Stimulated activated naive B cell treated with anti-CD40 and anti-IgM and Interleukin-4, amounts not matched to agents 10 μg/mL and 1 μg/mL and 100 μg/mL, for 72 hours (primary cell): ENCODE results near the gene SNTB2.

Experiments
- ATAC-seq, 2 donors: fragments of 150-1000 bp; cut with Tn5 transposase; replicated peaks; 2 replicates each; pipeline ENCODE4 v1.10.0; 2021; ENCODE audit warnings: moderate library complexity in 1 of 2
- DNase-seq: peaks from one replicate; pipeline ENCODE4 v3.0.0; 2021
- H3K27ac Mint-ChIP-seq: one replicate; pipeline ENCODE4 v1.8.0; 2022; ENCODE audit warnings: mild to moderate bottlenecking, mixed read lengths
- H3K27me3 Mint-ChIP-seq, 2 donors: one replicate each; pipeline ENCODE4 v1.8.0; 2022; ENCODE audit warnings: mixed read lengths in 2 of 2
- H3K36me3 Mint-ChIP-seq, 2 donors: one replicate each; pipeline ENCODE4 v1.8.0; 2022; ENCODE audit warnings: mixed read lengths in 2 of 2, mild to moderate bottlenecking in 1 of 2
- H3K4me1 Mint-ChIP-seq, 2 donors: one replicate each; pipeline ENCODE4 v1.8.0; 2022; ENCODE audit warnings: mixed read lengths in 2 of 2, mild to moderate bottlenecking in 1 of 2
- H3K4me3 Mint-ChIP-seq, 2 donors: one replicate each; pipeline ENCODE4 v1.8.0; 2022; ENCODE audit warnings: mild to moderate bottlenecking in 2 of 2, mixed read lengths in 2 of 2, moderate library complexity in 1 of 2
- H3K9me3 Mint-ChIP-seq, 2 donors: one replicate each; pipeline ENCODE4 v1.8.0; 2022; ENCODE audit warnings: mixed read lengths in 2 of 2, mild to moderate bottlenecking in 1 of 2

SNTB2 gene

GRCh38 chr16:69329369-69330285 lies 142.7 kb downstream of the SNTB2 start:
- ATAC-seq, result peak; percentile 58 to 61
- H3K4me3 Mint-ChIP-seq, result peak overlapping the region; percentile 88 to 92

GRCh38 chr16:69330286-69331109 lies 143.5 kb downstream of the SNTB2 start, which contains the start of gene PDF:
PDF (minus strand) TSS chr16:69330588; CDS start chr16:69330570, 18 bp downstream.
- Mint-ChIP-seq H3K4me3 (peak within 1 kb of the TSS; percentile 92), H3K27ac (peak within 1 kb of the TSS; percentile 92), H3K4me1 (peaks cover 28 to 60% of the 10 kb centered on the region in 2 donors), H3K27me3 (no peaks in the 10 kb centered on the region), H3K36me3 (peaks cover 27 to 47% of the 10 kb centered on the region in 2 donors), H3K9me3 (no peaks in the 10 kb centered on the region)
- ATAC-seq (peak; percentile 96), DNase-seq (peak; percentile 81)

More at GRCh38 chr16:69329369-69330285, 142.7 kb downstream of the SNTB2 start:
- peak overlapping the region; percentile 92 for H3K27ac Mint-ChIP-seq
- H3K4me1 Mint-ChIP-seq, result peaks cover 29 to 66% of the 10 kb centered on the region in 2 donors
- no peak for DNase-seq
- no peaks in the 10 kb centered on the region for H3K9me3 Mint-ChIP-seq
- H3K36me3 Mint-ChIP-seq, result peaks cover 25 to 48% of the 10 kb centered on the region in 2 donors
- no peaks in the 10 kb centered on the region for H3K27me3 Mint-ChIP-seq

- H3K36me3 Mint-ChIP-seq, result peaks cover 24 to 39% of the 10 kb centered on the region in 2 donors
- no peak overlapping the region for H3K27ac Mint-ChIP-seq
- DNase-seq (no peak), ATAC-seq (no peak)
- H3K4me1 Mint-ChIP-seq, result peaks cover 15 to 51% of the 10 kb centered on the region in 2 donors
- no peaks in the 10 kb centered on the region for H3K27me3 Mint-ChIP-seq
- no peaks in the 10 kb centered on the region for H3K9me3 Mint-ChIP-seq
- H3K4me3 Mint-ChIP-seq, result no peak overlapping the region
Measured at GRCh38 chr16:69334696-69335095, 147.7 kb downstream of the SNTB2 start.

GRCh38 chr16:69338557-69339288 lies 151.8 kb downstream of the SNTB2 start:
- no peaks in the 10 kb centered on the region for H3K9me3 Mint-ChIP-seq
- peaks cover 34 to 46% of the 10 kb centered on the region in 2 donors for H3K36me3 Mint-ChIP-seq
- ATAC-seq (no peak), DNase-seq (no peak)
- peak overlapping the region; percentile 99 for H3K27ac Mint-ChIP-seq
- no peaks in the 10 kb centered on the region for H3K27me3 Mint-ChIP-seq
- peaks cover 22 to 50% of the 10 kb centered on the region in 2 donors for H3K4me1 Mint-ChIP-seq
- peak overlapping the region; percentile 98 to 100 for H3K4me3 Mint-ChIP-seq

- no peaks in the 10 kb centered on the region for H3K9me3 Mint-ChIP-seq
- peaks cover 27 to 51% of the 10 kb centered on the region in 2 donors for H3K36me3 Mint-ChIP-seq
- H3K27me3 Mint-ChIP-seq, result no peaks in the 10 kb centered on the region
- peak; percentile 95 to 96 for ATAC-seq
- H3K4me1 Mint-ChIP-seq, result peaks cover 19 to 43% of the 10 kb centered on the region in 2 donors
- peak within 1 kb of the TSS; percentile 98 to 100 for H3K4me3 Mint-ChIP-seq
- H3K27ac Mint-ChIP-seq, result peak within 1 kb of the TSS; percentile 99
- peak; percentile 92 for DNase-seq
Measured at GRCh38 chr16:69339289-69340094, 152.5 kb downstream of the SNTB2 start, which contains the start of the genes COG8 and NIP7. COG8 (minus strand) TSS chr16:69339564; CDS start chr16:69339552, 12 bp downstream. NIP7 (plus strand) TSS chr16:69339772; CDS start chr16:69339830, 58 bp downstream.

GRCh38 chr16:69340095-69340644 lies 153.2 kb downstream of the SNTB2 start:
- DNase-seq (no peak), ATAC-seq (peak in 1 of 2 donors; percentile 7)
- peaks cover 22 to 48% of the 10 kb centered on the region in 2 donors for H3K36me3 Mint-ChIP-seq
- no peaks in the 10 kb centered on the region for H3K27me3 Mint-ChIP-seq
- H3K27ac Mint-ChIP-seq, result peak overlapping the region; percentile 99
- H3K4me3 Mint-ChIP-seq, result peak overlapping the region; percentile 98 to 100
- no peaks in the 10 kb centered on the region for H3K9me3 Mint-ChIP-seq
- H3K4me1 Mint-ChIP-seq, result peaks cover 19 to 42% of the 10 kb centered on the region in 2 donors

- Mint-ChIP-seq H3K27me3 (no peaks in the 10 kb centered on the region), H3K9me3 (no peaks in the 10 kb centered on the region), H3K36me3 (peaks cover 32 to 61% of the 10 kb centered on the region in 2 donors), H3K4me3 (no peak overlapping the region), H3K4me1 (peaks cover 16 to 27% of the 10 kb centered on the region in 2 donors), H3K27ac (no peak overlapping the region)
- ATAC-seq (no peak), DNase-seq (no peak)
Measured at GRCh38 chr16:69344171-69344570, 157.2 kb downstream of the SNTB2 start.

GRCh38 chr16:69345923-69346322 lies 159.0 kb downstream of the SNTB2 start:
- peaks cover 32 to 52% of the 10 kb centered on the region in 2 donors for H3K36me3 Mint-ChIP-seq
- H3K9me3 Mint-ChIP-seq, result no peaks in the 10 kb centered on the region
- H3K27ac Mint-ChIP-seq, result peak overlapping the region; percentile 37
- peaks cover 11 to 12% of the 10 kb centered on the region in 2 donors for H3K4me1 Mint-ChIP-seq
- H3K4me3 Mint-ChIP-seq, result no peak overlapping the region
- DNase-seq (no peak), ATAC-seq (peak; percentile 76 to 82)
- H3K27me3 Mint-ChIP-seq, result no peaks in the 10 kb centered on the region

- ATAC-seq, result no peak
- H3K36me3 Mint-ChIP-seq, result peaks cover 31 to 48% of the 10 kb centered on the region in 2 donors
- DNase-seq, result no peak
- H3K27ac Mint-ChIP-seq, result no peak overlapping the region
- no peak overlapping the region for H3K4me3 Mint-ChIP-seq
- no peaks in the 10 kb centered on the region for H3K9me3 Mint-ChIP-seq
- H3K27me3 Mint-ChIP-seq, result no peaks in the 10 kb centered on the region
- H3K4me1 Mint-ChIP-seq, result peaks cover 7 to 8% of the 10 kb centered on the region in 2 donors
Measured at GRCh38 chr16:69346683-69347082, 159.7 kb downstream of the SNTB2 start.

GRCh38 chr16:69348222-69348621 lies 161.3 kb downstream of the SNTB2 start:
- Mint-ChIP-seq H3K9me3 (no peaks in the 10 kb centered on the region), H3K4me1 (peaks cover 5 to 8% of the 10 kb centered on the region in 2 donors), H3K36me3 (peaks cover 32 to 54% of the 10 kb centered on the region in 2 donors), H3K27me3 (no peaks in the 10 kb centered on the region), H3K4me3 (no peak overlapping the region), H3K27ac (no peak overlapping the region)
- DNase-seq, result no peak
- no peak for ATAC-seq

- H3K27me3 Mint-ChIP-seq, result no peaks in the 10 kb centered on the region
- DNase-seq (no peak), ATAC-seq (no peak)
- no peaks in the 10 kb centered on the region for H3K9me3 Mint-ChIP-seq
- peaks cover 5 to 8% of the 10 kb centered on the region in 2 donors for H3K4me1 Mint-ChIP-seq
- H3K27ac Mint-ChIP-seq, result peak overlapping the region; percentile 14
- peaks cover 31 to 50% of the 10 kb centered on the region in 2 donors for H3K36me3 Mint-ChIP-seq
- H3K4me3 Mint-ChIP-seq, result no peak overlapping the region
Measured at GRCh38 chr16:69349536-69349935, 162.6 kb downstream of the SNTB2 start.

GRCh38 chr16:69350536-69351133 lies 163.7 kb downstream of the SNTB2 start:
- H3K4me3 Mint-ChIP-seq, result no peak overlapping the region
- H3K4me1 Mint-ChIP-seq, result peaks cover 3 to 7% of the 10 kb centered on the region in 2 donors
- H3K9me3 Mint-ChIP-seq, result no peaks in the 10 kb centered on the region
- no peak overlapping the region for H3K27ac Mint-ChIP-seq
- H3K36me3 Mint-ChIP-seq, result peaks cover 36 to 50% of the 10 kb centered on the region in 2 donors
- no peak for DNase-seq
- no peak for ATAC-seq
- H3K27me3 Mint-ChIP-seq, result no peaks in the 10 kb centered on the region
